OCI-LY1 (cell line): ENCODE results near the gene FXYD3.
"Not testable (repeated sequence)": the region's sequence is repeated elsewhere in the genome, so short reads cannot be mapped to it uniquely, and the experiment has no call there.

Experiments used
- H2AFZ ChIP-seq: fragments of 200-600 bp; sonication (generic), shearing (Covaris generic); 2 replicates; pipeline ENCODE4 v1.6.0; 2014; ENCODE audit warnings: antibody characterized with exemption, mild to moderate bottlenecking, low read length
- H3F3A ChIP-seq: fragments of 200-600 bp; sonication (generic), shearing (Covaris generic); 2 replicates; pipeline ENCODE4 v1.6.0; 2014; ENCODE audit warnings: mild to moderate bottlenecking, antibody characterized with exemption, low read length, moderate library complexity; ENCODE audit not compliant: insufficient read depth
- H3K27ac ChIP-seq: fragments of 200-600 bp; sonication (generic); 2 replicates; pipeline ENCODE4 v1.5.1; 2014; ENCODE audit warnings: low read length, mixed run types, mild to moderate bottlenecking, low read depth; ENCODE audit not compliant: poor library complexity, severe bottlenecking
- H3K27me3 ChIP-seq: fragments of 200-600 bp; sonication (generic); 2 replicates; pipeline ENCODE4 v1.6.0; 2014; ENCODE audit warnings: antibody characterized with exemption, mild to moderate bottlenecking, low read length, moderate library complexity; ENCODE audit not compliant: insufficient read depth
- H3K36me3 ChIP-seq: fragments of 200-600 bp; sonication (generic); 2 replicates; pipeline ENCODE4 v1.6.1; 2014; ENCODE audit warnings: mild to moderate bottlenecking, antibody characterized with exemption, low read length, moderate library complexity, mixed read lengths; ENCODE audit not compliant: insufficient read depth
- H3K4me1 ChIP-seq: fragments of 200-600 bp; sonication (generic); 2 replicates; pipeline ENCODE4 v1.5.1; 2014; ENCODE audit warnings: mild to moderate bottlenecking, low read length, moderate library complexity; ENCODE audit not compliant: insufficient read depth, severe bottlenecking
- H3K4me2 ChIP-seq: fragments of 200-600 bp; sonication (generic), shearing (Covaris generic); 2 replicates; pipeline ENCODE4 v1.6.1; 2014; ENCODE audit warnings: low read length
- H3K4me3 ChIP-seq: fragments of 200-600 bp; sonication (generic); 2 replicates; pipeline ENCODE4 v1.5.1; 2014; ENCODE audit warnings: low read length, low read depth, mild to moderate bottlenecking, mixed read lengths; ENCODE audit not compliant: poor library complexity, severe bottlenecking
- H3K79me2 ChIP-seq: fragments of 200-600 bp; shearing (Covaris generic); 2 replicates; pipeline ENCODE4 v1.6.1; 2016; ENCODE audit warnings: mixed run types, low read length, mixed read lengths; ENCODE audit not compliant: insufficient read depth
- H3K9ac ChIP-seq: fragments of 200-600 bp; sonication (generic), shearing (Covaris generic); 2 replicates; pipeline ENCODE4 v1.6.1; 2014; ENCODE audit warnings: mild to moderate bottlenecking, low read length, mixed read lengths
- H3K9me2 ChIP-seq: fragments of 200-600 bp; sonication (generic), shearing (Covaris generic); 2 replicates; pipeline ENCODE4 v1.6.1; 2014; ENCODE audit warnings: low read depth, mild to moderate bottlenecking, low read length, mixed read lengths
- H3K9me3 ChIP-seq: fragments of 200-600 bp; shearing (Covaris generic); 2 replicates; pipeline ENCODE4 v1.6.1; 2014; ENCODE audit warnings: low read length, mixed read lengths
- H4K20me1 ChIP-seq: fragments of 200-600 bp; sonication (generic), shearing (Covaris generic); 2 replicates; pipeline ENCODE4 v1.6.0; 2016; ENCODE audit warnings: mild to moderate bottlenecking, low read length; ENCODE audit not compliant: insufficient read depth
- CTCF ChIP-seq: fragments of 200-600 bp; sonication (generic), shearing (Covaris generic); IDR thresholded peaks from 2 replicates; pipeline ENCODE4 v1.5.1; 2017; ENCODE audit warnings: mild to moderate bottlenecking, antibody characterized with exemption, low read length, moderate library complexity, mixed read lengths
- EZH2 ChIP-seq: fragments of 200-600 bp; sonication (generic), shearing (Covaris generic); IDR thresholded peaks from 2 replicates; pipeline ENCODE4 v1.8.0; 2017; ENCODE audit warnings: borderline replicate concordance, mixed run types, mild to moderate bottlenecking, antibody characterized with exemption, low read length, moderate library complexity, mixed read lengths

Gene FXYD3

GRCh38 chr19:35127871-35128270 lies 12.2 kb downstream of the FXYD3 start:
- no peak overlapping the region for H3K4me2 ChIP-seq
- H4K20me1 ChIP-seq, result no peaks in the 10 kb centered on the region
- no peaks in the 10 kb centered on the region for H3K79me2 ChIP-seq
- H3K4me1 ChIP-seq, result peaks cover 14% of the 10 kb centered on the region
- no peak overlapping the region for H2AFZ ChIP-seq
- no peaks in the 10 kb centered on the region for H3F3A ChIP-seq
- H3K9me3 ChIP-seq, result no peaks in the 10 kb centered on the region
- TF ChIP-seq CTCF, result no peak
- no peak for TF ChIP-seq EZH2
- H3K9ac ChIP-seq, result no peak overlapping the region
- H3K27ac ChIP-seq, result no peak overlapping the region
- no peak overlapping the region for H3K4me3 ChIP-seq
- no peaks in the 10 kb centered on the region for H3K36me3 ChIP-seq
- no peaks in the 10 kb centered on the region for H3K9me2 ChIP-seq
- no peaks in the 10 kb centered on the region; the same call in 1 of the 2 replicates for H3K27me3 ChIP-seq

- Histone ChIP-seq H3K27me3 (no peaks in the 10 kb centered on the region; the same call in 1 of the 2 replicates), H3K79me2 (no peaks in the 10 kb centered on the region), H4K20me1 (no peaks in the 10 kb centered on the region), H3K4me2 (no peak overlapping the region), H2AFZ (no peak overlapping the region), H3K9ac (no peak overlapping the region), H3F3A (no peaks in the 10 kb centered on the region), H3K9me3 (no peaks in the 10 kb centered on the region), H3K4me1 (peaks cover 14% of the 10 kb centered on the region), H3K9me2 (no peaks in the 10 kb centered on the region), H3K4me3 (no peak overlapping the region), H3K27ac (no peak overlapping the region), H3K36me3 (no peaks in the 10 kb centered on the region)
- TF ChIP-seq CTCF (no peak), EZH2 (no peak)
These were observed 12.9 kb downstream of the FXYD3 start for GRCh38 chr19:35128398-35129057.

GRCh38 chr19:35129724-35130274 lies 14.2 kb downstream of the FXYD3 start:
- H3K9ac ChIP-seq, H3K79me2 ChIP-seq, H4K20me1 ChIP-seq, H3K4me3 ChIP-seq, H3K36me3 ChIP-seq, H3K4me1 ChIP-seq, H3K27me3 ChIP-seq, H3K4me2 ChIP-seq, H3K27ac ChIP-seq, H3F3A ChIP-seq, H3K9me3 ChIP-seq, H3K9me2 ChIP-seq, H2AFZ ChIP-seq: not testable (repeated sequence)
